ENCODE results near the gene CCDC78. TPM values are rescaled to one million over a fixed set of nuclear protein-coding genes. Genes with fewer than 3 reads are reported as not detected.
A peak's percentile ranks its signal among the peaks of the same experiment; 100 is the strongest.

CCDC78 gene
- total RNA-seq, 1 experiment from 2014 or later = 10.0 TPM

GRCh38 chr16:718389-718788 lies 7.9 kb downstream of the CCDC78 start:
- Mint-ChIP-seq H3K27ac (ENCODE audit: unreplicated experiment) (peak overlapping the region; percentile 77), H3K36me3 (ENCODE audit: insufficient read depth, unreplicated experiment) (peaks cover 82% of the 10 kb centered on the region), H3K9me3 (ENCODE audit: low read depth, unreplicated experiment) (no peaks in the 10 kb centered on the region), H3K4me1 (ENCODE audit: low read depth, unreplicated experiment) (peaks cover 27% of the 10 kb centered on the region), H3K27me3 (ENCODE audit: unreplicated experiment) (no peaks in the 10 kb centered on the region), H3K4me3 (ENCODE audit: low read depth, unreplicated experiment) (peak overlapping the region; percentile 84)
- CTCF ChIA-PET = no interaction called here
- no peak for TF ChIP-seq CTCF (IDR thresholded peaks at IDR 0.05; ENCODE audit: unreplicated experiment)
- no peak for DNase-seq
- BruUV-seq (replicated peaks) = no TSS peak
- intact Hi-C loops (cut with micrococcal nuclease; ENCODE audit: unreplicated experiment) = no loop called here

GRCh38 chr16:717450-718245 lies 8.6 kb downstream of the CCDC78 start:
- BruUV-seq (replicated peaks) = no TSS peak
- CTCF ChIA-PET = no interaction called here
- no peak overlapping the region for H3K27ac Mint-ChIP-seq (ENCODE audit: unreplicated experiment)
- no peak for TF ChIP-seq CTCF (IDR thresholded peaks at IDR 0.05; ENCODE audit: unreplicated experiment)
- peaks cover 27% of the 10 kb centered on the region for H3K4me1 Mint-ChIP-seq (ENCODE audit: low read depth, unreplicated experiment)
- no peak overlapping the region for H3K4me3 Mint-ChIP-seq (ENCODE audit: low read depth, unreplicated experiment)
- peaks cover 86% of the 10 kb centered on the region for H3K36me3 Mint-ChIP-seq (ENCODE audit: insufficient read depth, unreplicated experiment)
- intact Hi-C loops (cut with micrococcal nuclease; ENCODE audit: unreplicated experiment) = no loop called here
- no peaks in the 10 kb centered on the region for H3K27me3 Mint-ChIP-seq (ENCODE audit: unreplicated experiment)
- DNase-seq = no peak
- no peaks in the 10 kb centered on the region for H3K9me3 Mint-ChIP-seq (ENCODE audit: low read depth, unreplicated experiment)

- intact Hi-C loops (cut with micrococcal nuclease; ENCODE audit: unreplicated experiment) = no loop called here
- H3K4me3 Mint-ChIP-seq (ENCODE audit: low read depth, unreplicated experiment) = peak overlapping the region; percentile 78
- TF ChIP-seq CTCF (IDR thresholded peaks at IDR 0.05; ENCODE audit: unreplicated experiment) = no peak
These were observed 9.4 kb downstream of the CCDC78 start for GRCh38 chr16:716768-717325.

GRCh38 chr16:716200-716568 lies 10.1 kb downstream of the CCDC78 start:
- peaks cover 27% of the 10 kb centered on the region for H3K4me1 Mint-ChIP-seq (ENCODE audit: low read depth, unreplicated experiment)
- intact Hi-C loops (cut with micrococcal nuclease; ENCODE audit: unreplicated experiment) = no loop called here
- H3K9me3 Mint-ChIP-seq (ENCODE audit: low read depth, unreplicated experiment) = no peaks in the 10 kb centered on the region
- no TSS peak for BruUV-seq (replicated peaks)
- CTCF ChIA-PET = interaction anchor here (0.7 to 1.3 kb wide), 5 partner anchors 10 to 69 kb away, joined by 3 to 10 read pairs (median 4); partner anchors contain the start of genes CCDC78, CIAO3 and HAGHL
- no peak for TF ChIP-seq CTCF (IDR thresholded peaks at IDR 0.05; ENCODE audit: unreplicated experiment)
- H3K27me3 Mint-ChIP-seq (ENCODE audit: unreplicated experiment) = peaks cover 6% of the 10 kb centered on the region
- peaks cover 75% of the 10 kb centered on the region for H3K36me3 Mint-ChIP-seq (ENCODE audit: insufficient read depth, unreplicated experiment)
- peak overlapping the region; percentile 78 for H3K4me3 Mint-ChIP-seq (ENCODE audit: low read depth, unreplicated experiment)
- peak overlapping the region; percentile 83 for H3K27ac Mint-ChIP-seq (ENCODE audit: unreplicated experiment)
- DNase-seq = peak; percentile 77

More at GRCh38 chr16:716768-717325, 9.4 kb downstream of the CCDC78 start:
- peaks cover 27% of the 10 kb centered on the region for H3K4me1 Mint-ChIP-seq (ENCODE audit: low read depth, unreplicated experiment)
- H3K27ac Mint-ChIP-seq (ENCODE audit: unreplicated experiment) = peak overlapping the region; percentile 83
- no peaks in the 10 kb centered on the region for H3K27me3 Mint-ChIP-seq (ENCODE audit: unreplicated experiment)
- DNase-seq = no peak
- peaks cover 82% of the 10 kb centered on the region for H3K36me3 Mint-ChIP-seq (ENCODE audit: insufficient read depth, unreplicated experiment)
- BruUV-seq (replicated peaks) = no TSS peak
- no peaks in the 10 kb centered on the region for H3K9me3 Mint-ChIP-seq (ENCODE audit: low read depth, unreplicated experiment)
- CTCF ChIA-PET = interaction anchor here (0.9 to 1.3 kb wide), 2 partner anchors 9 to 24 kb away, joined by 5 to 10 read pairs; partner anchors contain the start of genes CCDC78, CIAO3 and HAGHL

Data from Calu3 (cell line).